H9 (cell line): ENCODE results near the gene EIF5A. TPM values are rescaled to one million over a fixed set of nuclear protein-coding genes. Genes with fewer than 3 reads are reported as not detected.

ENCODE experiments used
- DNase-seq: peaks from one replicate; pipeline ENCODE4 v3.0.0-alpha.2; 2017
- H2AFZ ChIP-seq: one replicate; pipeline ENCODE4 v1.6.1; 2013; ENCODE audit warnings: mild to moderate bottlenecking, low read length, control low read depth, moderate library complexity
- H2AK5ac ChIP-seq: 2 replicates; pipeline ENCODE4 v1.6.1; 2013; ENCODE audit warnings: low read length, control low read depth, mixed read lengths; ENCODE audit not compliant: insufficient read length
- H2BK120ac ChIP-seq: one replicate; pipeline ENCODE4 v1.6.1; 2013; ENCODE audit warnings: low read depth, mild to moderate bottlenecking, low read length, control low read depth, inconsistent platforms; ENCODE audit not compliant: poor library complexity, severe bottlenecking
- H2BK12ac ChIP-seq: 2 replicates; pipeline ENCODE4 v1.6.1; 2013; ENCODE audit warnings: low read length, control low read depth, mixed read lengths, low read depth; ENCODE audit not compliant: insufficient read length
- H2BK15ac ChIP-seq: 2 replicates; pipeline ENCODE4 v1.6.1; 2013; ENCODE audit warnings: low read depth, low read length, control low read depth
- H2BK20ac ChIP-seq: one replicate; pipeline ENCODE4 v1.6.1; 2013; ENCODE audit warnings: low read depth, mild to moderate bottlenecking, low read length, control low read depth, inconsistent platforms; ENCODE audit not compliant: poor library complexity, severe bottlenecking
- H2BK5ac ChIP-seq: 2 replicates; pipeline ENCODE4 v1.6.1; 2013; ENCODE audit warnings: low read length, control low read depth, mixed read lengths; ENCODE audit not compliant: insufficient read length
- H3K14ac ChIP-seq: 2 replicates; pipeline ENCODE4 v1.6.1; 2013; ENCODE audit warnings: low read length, control low read depth; ENCODE audit not compliant: insufficient read depth
- H3K18ac ChIP-seq: 2 replicates; pipeline ENCODE4 v1.6.1; 2013; ENCODE audit warnings: low read depth, mild to moderate bottlenecking, mixed read lengths, low read length, control low read depth; ENCODE audit not compliant: insufficient read length
- H3K23ac ChIP-seq: 2 replicates; pipeline ENCODE4 v1.6.1; 2013; ENCODE audit warnings: low read length, control low read depth, mixed read lengths, low read depth; ENCODE audit not compliant: insufficient read length
- H3K23me2 ChIP-seq: 2 replicates; pipeline ENCODE4 v1.6.1; 2013; ENCODE audit warnings: low read depth, mild to moderate bottlenecking, mixed read lengths, low read length, control low read depth; ENCODE audit not compliant: insufficient read length, poor library complexity, severe bottlenecking
- H3K27ac ChIP-seq: 2 replicates; pipeline ENCODE4 v1.5.1; 2013; ENCODE audit warnings: low read length, control low read depth, mixed read lengths, low read depth; ENCODE audit not compliant: insufficient read length
- H3K27me3 ChIP-seq: 2 replicates; pipeline ENCODE4 v1.6.1; 2013; ENCODE audit warnings: low read length, control low read depth, inconsistent platforms; ENCODE audit not compliant: insufficient read depth
- H3K4ac ChIP-seq: 2 replicates; pipeline ENCODE4 v1.6.1; 2013; ENCODE audit warnings: low read depth, mild to moderate bottlenecking, control low read depth, inconsistent platforms, low read length, moderate library complexity
- H3K4me1 ChIP-seq: 2 replicates; pipeline ENCODE4 v1.6.1; 2013; ENCODE audit warnings: low read length, control low read depth, inconsistent platforms; ENCODE audit not compliant: insufficient read depth
- H3K4me2 ChIP-seq: 2 replicates; pipeline ENCODE4 v1.6.1; 2013; ENCODE audit warnings: low read length, control low read depth, mixed read lengths; ENCODE audit not compliant: insufficient read length, insufficient read depth
- H3K56ac ChIP-seq: 2 replicates; pipeline ENCODE4 v1.6.1; 2013; ENCODE audit warnings: low read depth, mild to moderate bottlenecking, mixed read lengths, low read length, control low read depth; ENCODE audit not compliant: insufficient read length
- H3K79me1 ChIP-seq: 2 replicates; pipeline ENCODE4 v1.6.1; 2013; ENCODE audit warnings: low read depth, mild to moderate bottlenecking, moderate library complexity, low read length, control low read depth, inconsistent platforms; ENCODE audit not compliant: insufficient read depth, poor library complexity, severe bottlenecking
- H3K79me2 ChIP-seq: 2 replicates; pipeline ENCODE4 v1.6.1; 2013; ENCODE audit warnings: low read length, control low read depth, inconsistent platforms; ENCODE audit not compliant: insufficient read depth
- H3K9ac ChIP-seq: 2 replicates; pipeline ENCODE4 v1.6.1; 2013; ENCODE audit warnings: low read length, control low read depth, mixed read lengths; ENCODE audit not compliant: insufficient read length; ENCODE audit errors: extremely low read depth
- H3K9me3 ChIP-seq: one replicate; pipeline ENCODE4 v1.6.1; 2013; ENCODE audit warnings: low read depth, low read length, inconsistent platforms; ENCODE audit not compliant: control insufficient read depth
- H3T11ph ChIP-seq: one replicate; pipeline ENCODE4 v1.6.1; 2013; ENCODE audit warnings: mild to moderate bottlenecking, low read length, control low read depth, inconsistent platforms
- H4K20me1 ChIP-seq: one replicate; pipeline ENCODE4 v1.6.1; 2013; ENCODE audit not compliant: control insufficient read depth, insufficient read length, insufficient read depth
- H4K5ac ChIP-seq: 2 replicates; pipeline ENCODE4 v1.6.1; 2013; ENCODE audit warnings: low read depth, mild to moderate bottlenecking, mixed read lengths, low read length, control low read depth; ENCODE audit not compliant: insufficient read length
- H4K8ac ChIP-seq: replicated peaks from 2 replicates; pipeline ENCODE4 v1.6.1; 2013; ENCODE audit warnings: low read length, control low read depth, mixed read lengths, low read depth; ENCODE audit not compliant: insufficient read length
- H4K91ac ChIP-seq: 2 replicates; pipeline ENCODE4 v1.6.1; 2013; ENCODE audit warnings: low read depth, mild to moderate bottlenecking, moderate library complexity, mixed read lengths, low read length, control low read depth; ENCODE audit not compliant: insufficient read length
- H3K27ac Mint-ChIP-seq, 3 experiments: 2 replicates in 2 of 3; 3 replicates in 1 of 3; pipeline ENCODE4 v1.8.0; 2020 to 2021; ENCODE audit warnings: mixed read lengths in 3 of 3, mild to moderate bottlenecking in 1 of 3, moderate library complexity in 1 of 3
- H3K27me3 Mint-ChIP-seq: 2 replicates; pipeline ENCODE4 v1.8.0; 2021; ENCODE audit warnings: low read depth, mild to moderate bottlenecking, moderate library complexity, mixed read lengths
- H3K36me3 Mint-ChIP-seq, 3 experiments: 2 replicates in 2 of 3; 3 replicates in 1 of 3; pipeline ENCODE4 v1.8.0; 2020 to 2021; ENCODE audit warnings: low read depth in 3 of 3, mixed read lengths in 3 of 3; ENCODE audit not compliant: insufficient read depth in 1 of 3
- H3K4me1 Mint-ChIP-seq, 2 experiments: 2 replicates each; pipeline ENCODE4 v1.8.0; 2020; ENCODE audit warnings: mixed read lengths in 2 of 2
- H3K4me3 Mint-ChIP-seq, 2 experiments: 2 replicates in 1 of 2; 3 replicates in 1 of 2; pipeline ENCODE4 v1.8.0; 2020 to 2021; ENCODE audit warnings: mild to moderate bottlenecking in 2 of 2, mixed read lengths in 2 of 2, moderate library complexity in 1 of 2
- H3K9me3 Mint-ChIP-seq, 2 experiments: 2 replicates in 1 of 2; 3 replicates in 1 of 2; pipeline ENCODE4 v1.8.0; 2020; ENCODE audit warnings: mild to moderate bottlenecking in 2 of 2, mixed read lengths in 2 of 2, moderate library complexity in 1 of 2
- CTCF ChIP-seq: fragments of 200-600 bp; sonication (generic); conservative IDR thresholded peaks from 3 replicates; pipeline ENCODE4 v1.8.0; 2021; ENCODE audit warnings: antibody characterized with exemption, mild to moderate bottlenecking
- WGBS: extraction: QIAGEN DNeasy Blood & Tissue Kit; methylation state at CpG from one replicate; pipeline ENCODE4 v1.1.7; 2013; ENCODE audit warnings: missing lambda C conversion rate, low lambda C conversion rate, mixed read lengths; ENCODE audit not compliant: insufficient read length; ENCODE audit errors: extremely low coverage; 5-methylcytosine and 5-hydroxymethylcytosine counted together
- total RNA-seq: library from RNA; stranded (reverse); gene quantifications from 2 replicates; pipeline ENCODE4 v1.2.1, GENCODE V29; 2021

The EIF5A gene
- total RNA-seq, 1 experiment from 2014 or later: 978 TPM

DNA sequence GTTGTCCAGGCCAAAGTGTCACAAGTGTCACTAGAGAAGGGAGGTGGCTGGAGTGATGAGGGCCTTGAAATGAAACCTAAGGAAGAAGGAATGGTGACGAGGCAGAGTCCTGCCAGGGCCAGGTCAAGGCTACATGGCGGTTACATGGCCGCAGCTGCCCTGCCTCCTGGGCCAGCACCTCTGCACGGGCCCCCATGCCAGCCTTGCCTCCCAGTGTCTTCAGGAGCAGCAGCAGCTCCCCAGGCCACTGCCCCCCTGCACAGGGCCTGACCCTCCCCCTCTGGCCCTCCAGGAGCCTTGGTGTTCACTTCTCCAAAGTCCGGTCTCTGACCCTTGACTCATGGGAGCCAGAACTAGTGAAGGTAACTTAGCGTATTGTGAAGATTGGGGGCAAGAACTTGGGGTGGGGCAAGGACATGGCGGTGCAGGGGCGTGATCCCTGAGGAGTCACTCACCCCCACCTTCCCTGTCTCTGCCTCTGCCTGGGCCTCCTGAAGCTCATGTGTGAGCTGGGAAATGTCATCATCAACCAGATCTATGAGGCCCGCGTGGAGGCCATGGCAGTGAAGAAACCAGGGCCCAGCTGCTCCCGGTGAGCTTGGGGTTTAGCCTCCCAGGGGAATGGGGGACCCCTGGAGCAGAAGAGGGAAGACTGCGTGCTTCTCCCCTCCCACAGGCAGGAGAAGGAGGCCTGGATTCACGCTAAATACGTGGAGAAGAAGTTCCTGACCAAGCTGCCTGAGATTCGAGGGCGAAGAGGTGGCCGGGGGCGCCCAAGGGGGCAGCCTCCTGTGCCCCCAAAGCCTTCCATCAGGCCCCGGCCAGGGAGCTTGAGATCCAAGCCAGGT is 40.4 kb downstream of the EIF5A start:
- WGBS: no CpG with 5 or more reads among the region's 19 CpGs
- H4K91ac ChIP-seq: no peak overlapping the region

More for the DNA sequence above, 40.4 kb downstream of the EIF5A start:
- Mint-ChIP-seq H3K4me1 (peaks cover 18 to 20% of the 10 kb centered on the region in 2 experiments), H3K36me3 (peaks cover 0 to 2% (median 0%) of the 10 kb centered on the region in 3 experiments; a peak in 2 of 7 replicates), H3K4me3 (peak overlapping the region in 1 of 2 experiments; percentile 40; a peak in 1 of 5 replicates), H3K27ac (peak overlapping the region in 1 of 3 experiments; percentile 40; a peak in 1 of 7 replicates), H3K27me3 (peaks cover 5% of the 10 kb centered on the region), H3K9me3 (no peaks in the 10 kb centered on the region)
- no peak overlapping the region for H2BK5ac ChIP-seq
- H2BK15ac ChIP-seq: no peak overlapping the region
- H4K5ac ChIP-seq: no peak overlapping the region
- no peak overlapping the region for H2BK20ac ChIP-seq
- H2BK12ac ChIP-seq: no peak overlapping the region
- no peak overlapping the region for H3K18ac ChIP-seq
- H2AK5ac ChIP-seq: no peak overlapping the region
- 0 out of 2 replicates have a peak, but pooled peaks cover 2% of the 10 kb centered on the region for H3K4me1 ChIP-seq
- H3K27me3 ChIP-seq: no peaks in the 10 kb centered on the region
- DNase-seq: no peak
- H3K23ac ChIP-seq: no peak overlapping the region
- H3K9ac ChIP-seq: no peak overlapping the region
- H2BK120ac ChIP-seq: no peak overlapping the region
- no peaks in the 10 kb centered on the region for H3K79me1 ChIP-seq
- H4K8ac ChIP-seq: no peak overlapping the region
- no peaks in the 10 kb centered on the region for H4K20me1 ChIP-seq
- no peaks in the 10 kb centered on the region for H3K9me3 ChIP-seq
- no peak overlapping the region for H2AFZ ChIP-seq
- H3K4me2 ChIP-seq: no peak overlapping the region
- H3K14ac ChIP-seq: no peak overlapping the region
- H3T11ph ChIP-seq: no peak overlapping the region
- no peaks in the 10 kb centered on the region for H3K79me2 ChIP-seq
- no peak overlapping the region for H3K56ac ChIP-seq
- no peak for TF ChIP-seq CTCF
- H3K23me2 ChIP-seq: peaks cover 12% of the 10 kb centered on the region
- no peak overlapping the region for H3K4ac ChIP-seq
- no peak overlapping the region for H3K27ac ChIP-seq
